Measurements from ENCODE around the gene KCNJ16.

DNA sequence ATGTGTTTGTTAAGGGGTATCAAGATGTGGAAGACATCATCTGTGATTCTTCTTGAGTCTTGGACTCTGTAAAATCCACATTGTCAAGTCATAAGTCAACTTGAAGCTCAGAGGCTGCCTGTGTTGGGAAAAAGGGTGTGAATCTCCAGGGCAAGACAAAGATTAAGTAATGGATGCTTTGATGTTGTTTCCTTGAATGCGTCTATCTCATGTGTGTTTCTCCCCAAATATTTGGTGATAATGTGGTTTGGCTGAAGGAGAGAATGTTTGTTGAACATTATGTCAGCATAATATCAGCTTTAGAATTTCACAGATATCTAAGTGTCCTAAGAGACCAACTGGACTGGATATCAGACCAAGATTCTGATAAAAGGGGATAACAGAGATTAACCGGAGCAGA lies 24.1 kb upstream of the KCNJ16 start:
- TF ChIP-seq, protein P1, sequence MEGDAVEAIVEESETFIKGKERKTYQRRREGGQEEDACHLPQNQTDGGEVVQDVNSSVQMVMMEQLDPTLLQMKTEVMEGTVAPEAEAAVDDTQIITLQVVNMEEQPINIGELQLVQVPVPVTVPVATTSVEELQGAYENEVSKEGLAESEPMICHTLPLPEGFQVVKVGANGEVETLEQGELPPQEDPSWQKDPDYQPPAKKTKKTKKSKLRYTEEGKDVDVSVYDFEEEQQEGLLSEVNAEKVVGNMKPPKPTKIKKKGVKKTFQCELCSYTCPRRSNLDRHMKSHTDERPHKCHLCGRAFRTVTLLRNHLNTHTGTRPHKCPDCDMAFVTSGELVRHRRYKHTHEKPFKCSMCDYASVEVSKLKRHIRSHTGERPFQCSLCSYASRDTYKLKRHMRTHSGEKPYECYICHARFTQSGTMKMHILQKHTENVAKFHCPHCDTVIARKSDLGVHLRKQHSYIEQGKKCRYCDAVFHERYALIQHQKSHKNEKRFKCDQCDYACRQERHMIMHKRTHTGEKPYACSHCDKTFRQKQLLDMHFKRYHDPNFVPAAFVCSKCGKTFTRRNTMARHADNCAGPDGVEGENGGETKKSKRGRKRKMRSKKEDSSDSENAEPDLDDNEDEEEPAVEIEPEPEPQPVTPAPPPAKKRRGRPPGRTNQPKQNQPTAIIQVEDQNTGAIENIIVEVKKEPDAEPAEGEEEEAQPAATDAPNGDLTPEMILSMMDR (IDR thresholded peaks at IDR 0.05): no peak
- TF ChIP-seq POLR2A (IDR thresholded peaks at IDR 0.05): no peak

Data from breast epithelium (tissue), 3 donors.